Erythroblast (primary cell): ENCODE data around the gene TRAPPC5.

ENCODE experiments used
- GATA1 ChIP-seq: IDR thresholded peaks from 2 replicates; pipeline ENCODE4 v1.6.1; 2011; ENCODE audit warnings: low read depth, mild to moderate bottlenecking, control low read depth, low read length, moderate library complexity
- POLR2A ChIP-seq: IDR thresholded peaks from 2 replicates; pipeline ENCODE4 v1.6.1; 2011; ENCODE audit warnings: mild to moderate bottlenecking, low read length

DNA sequence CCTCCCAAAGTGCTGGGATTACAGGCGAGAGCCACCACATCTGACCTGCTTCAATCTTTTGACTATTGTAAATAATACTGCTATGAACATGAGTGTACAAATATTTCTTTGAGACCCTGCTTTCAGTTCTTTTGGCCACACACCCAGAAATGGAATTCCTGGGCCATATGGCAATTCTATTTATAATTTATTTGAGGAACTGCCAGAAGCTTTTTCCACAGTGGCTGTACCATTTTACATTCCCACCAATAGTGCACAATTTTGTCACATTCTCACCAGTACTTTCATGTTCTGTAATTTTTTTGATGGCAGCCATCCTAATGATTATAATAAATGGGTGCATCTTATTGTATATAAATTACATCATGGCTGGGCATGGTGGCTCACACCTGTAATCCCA, 35.0 kb downstream of the TRAPPC5 start:
- TF ChIP-seq POLR2A = no peak
- TF ChIP-seq GATA1 = no peak
